Astrocyte (in vitro differentiated cells and primary cell): ENCODE measurements around the gene S100A16. TPM values are rescaled to one million over a fixed set of nuclear protein-coding genes. Genes with fewer than 3 reads are reported as not detected.

Experiments
- DNase-seq: peaks from one replicate; pipeline ENCODE4 v3.0.0-alpha.2; 2010; ENCODE audit warnings: low read depth
- FAIRE-seq: peaks from 2 replicates; lab custom pipeline; 2011; peaks lifted over from hg19 to GRCh38; lab: Jason Lieb, UNC
- H2AFZ ChIP-seq: 2 replicates; pipeline ENCODE4 v1.6.0; 2012; ENCODE audit warnings: low read depth, low read length, inconsistent platforms
- H3K27ac ChIP-seq: 2 replicates; pipeline ENCODE4 v1.5.1; 2011; ENCODE audit warnings: low read depth, low read length, inconsistent platforms
- H3K27me3 ChIP-seq: 2 replicates; pipeline ENCODE4 v1.6.0; 2011; ENCODE audit warnings: low read length, inconsistent platforms; ENCODE audit not compliant: insufficient read depth
- H3K36me3 ChIP-seq: 2 replicates; pipeline ENCODE4 v1.5.1; 2011; ENCODE audit warnings: low read length, inconsistent platforms; ENCODE audit not compliant: insufficient read depth
- H3K4me1 ChIP-seq: 2 replicates; pipeline ENCODE4 v1.5.1; 2011; ENCODE audit warnings: low read length, inconsistent platforms; ENCODE audit not compliant: insufficient read depth
- H3K4me2 ChIP-seq: 2 replicates; pipeline ENCODE4 v1.6.0; 2012; ENCODE audit warnings: low read length, inconsistent platforms
- H3K4me3 ChIP-seq: 2 replicates; pipeline ENCODE4 v1.5.1; 2011; ENCODE audit warnings: low read depth, mild to moderate bottlenecking, low read length, inconsistent platforms; ENCODE audit not compliant: insufficient read depth
- H3K79me2 ChIP-seq: 2 replicates; pipeline ENCODE4 v1.6.0; 2012; ENCODE audit warnings: mild to moderate bottlenecking, low read length, inconsistent platforms; ENCODE audit not compliant: insufficient read depth
- H3K9ac ChIP-seq: 2 replicates; pipeline ENCODE4 v1.6.0; 2012; ENCODE audit warnings: mild to moderate bottlenecking, low read length, inconsistent platforms
- H3K9me3 ChIP-seq: 2 replicates; pipeline ENCODE4 v1.5.1; 2012; ENCODE audit warnings: low read depth, mild to moderate bottlenecking, low read length, inconsistent platforms; ENCODE audit not compliant: insufficient read depth
- H4K20me1 ChIP-seq: 2 replicates; pipeline ENCODE4 v1.6.0; 2012; ENCODE audit warnings: low read length, inconsistent platforms; ENCODE audit not compliant: insufficient read depth
- H3K27ac Mint-ChIP-seq: one replicate; pipeline ENCODE4 v1.8.0; 2021; ENCODE audit warnings: mild to moderate bottlenecking, mixed read lengths; ENCODE audit not compliant: unreplicated experiment
- H3K27me3 Mint-ChIP-seq: one replicate; pipeline ENCODE4 v1.8.0; 2021; ENCODE audit warnings: low read depth, mixed read lengths; ENCODE audit not compliant: unreplicated experiment
- H3K36me3 Mint-ChIP-seq: one replicate; pipeline ENCODE4 v1.8.0; 2021; ENCODE audit warnings: low read depth, mixed read lengths; ENCODE audit not compliant: unreplicated experiment
- H3K4me1 Mint-ChIP-seq: one replicate; pipeline ENCODE4 v1.8.0; 2021; ENCODE audit warnings: low read depth, mixed read lengths; ENCODE audit not compliant: unreplicated experiment
- H3K4me3 Mint-ChIP-seq: one replicate; pipeline ENCODE4 v1.8.0; 2021; ENCODE audit warnings: mild to moderate bottlenecking, moderate library complexity, mixed read lengths; ENCODE audit not compliant: unreplicated experiment
- H3K9me3 Mint-ChIP-seq: one replicate; pipeline ENCODE4 v1.8.0; 2021; ENCODE audit warnings: mild to moderate bottlenecking, mixed read lengths; ENCODE audit not compliant: unreplicated experiment
- CTCF ChIP-seq: IDR thresholded peaks from 2 replicates; pipeline ENCODE4 v1.5.1; 2011; ENCODE audit warnings: low read depth, mild to moderate bottlenecking, inconsistent platforms, low read length, moderate library complexity; ENCODE audit not compliant: insufficient read depth
- EZH2 ChIP-seq: IDR thresholded peaks from 2 replicates; pipeline ENCODE4 v1.6.1; 2012; ENCODE audit warnings: mild to moderate bottlenecking, low read length, inconsistent platforms; ENCODE audit not compliant: insufficient read depth
- total RNA-seq: library from RNA; stranded (reverse); gene quantifications from 2 replicates; pipeline ENCODE4 v1.2.1, GENCODE V29; 2021

S100A16 gene
- total RNA-seq, 1 donor from 2014 or later: 54.4 TPM

GRCh38 chr1:153624965-153625611 lies 12.2 kb upstream of the S100A16 start:
- Mint-ChIP-seq H3K27me3 (no peaks in the 10 kb centered on the region), H3K9me3 (peaks cover 1% of the 10 kb centered on the region), H3K36me3 (peaks cover 15% of the 10 kb centered on the region), H3K27ac (no peak overlapping the region), H3K4me1 (peaks cover 37% of the 10 kb centered on the region), H3K4me3 (peak overlapping the region; percentile 97)
- H3K27ac ChIP-seq: no peak overlapping the region
- peak overlapping the region; percentile 13 for H3K9ac ChIP-seq
- H3K4me1 ChIP-seq: peaks cover 27% of the 10 kb centered on the region
- H3K4me3 ChIP-seq: no peak overlapping the region
- peaks cover 35% of the 10 kb centered on the region for H3K79me2 ChIP-seq
- FAIRE-seq (no peak), DNase-seq (no peak)
- peak overlapping the region; percentile 91 for H3K4me2 ChIP-seq
- TF ChIP-seq CTCF: no peak
- TF ChIP-seq EZH2: no peak
- H3K27me3 ChIP-seq: no peaks in the 10 kb centered on the region
- no peaks in the 10 kb centered on the region for H3K9me3 ChIP-seq
- no peak overlapping the region for H2AFZ ChIP-seq
- H4K20me1 ChIP-seq: peaks cover 13% of the 10 kb centered on the region
- H3K36me3 ChIP-seq: peaks cover 35% of the 10 kb centered on the region

GRCh38 chr1:153623101-153623500 lies 10.2 kb upstream of the S100A16 start:
- Histone ChIP-seq H3K27me3 (no peaks in the 10 kb centered on the region), H3K79me2 (peaks cover 35% of the 10 kb centered on the region), H3K9ac (no peak overlapping the region), H3K9me3 (no peaks in the 10 kb centered on the region), H3K4me1 (peaks cover 27% of the 10 kb centered on the region), H2AFZ (no peak overlapping the region), H4K20me1 (peaks cover 13% of the 10 kb centered on the region), H3K27ac (no peak overlapping the region), H3K4me2 (no peak overlapping the region), H3K36me3 (peaks cover 41% of the 10 kb centered on the region), H3K4me3 (no peak overlapping the region)
- Mint-ChIP-seq H3K27me3 (no peaks in the 10 kb centered on the region), H3K4me1 (peaks cover 30% of the 10 kb centered on the region), H3K36me3 (peaks cover 23% of the 10 kb centered on the region), H3K9me3 (peaks cover 4% of the 10 kb centered on the region), H3K4me3 (peak overlapping the region; percentile 50), H3K27ac (no peak overlapping the region)
- TF ChIP-seq EZH2: no peak
- TF ChIP-seq CTCF: no peak
- DNase-seq (no peak), FAIRE-seq (no peak)

GRCh38 chr1:153619171-153619570 lies 6.2 kb upstream of the S100A16 start:
- H3K9ac ChIP-seq: no peak overlapping the region

More at GRCh38 chr1:153619171-153619570, 6.2 kb upstream of the S100A16 start:
- peaks cover 8% of the 10 kb centered on the region for H3K79me2 ChIP-seq
- peaks cover 21% of the 10 kb centered on the region for H3K36me3 Mint-ChIP-seq
- DNase-seq: no peak
- no peak for FAIRE-seq
- H3K36me3 ChIP-seq: peaks cover 31% of the 10 kb centered on the region
- no peak overlapping the region for H3K4me2 ChIP-seq
- H3K9me3 ChIP-seq: no peaks in the 10 kb centered on the region
- H3K27me3 Mint-ChIP-seq: no peaks in the 10 kb centered on the region
- no peak overlapping the region for H3K4me3 Mint-ChIP-seq
- H2AFZ ChIP-seq: no peak overlapping the region
- H3K4me1 ChIP-seq: no peaks in the 10 kb centered on the region
- H3K4me3 ChIP-seq: no peak overlapping the region
- TF ChIP-seq CTCF: no peak
- TF ChIP-seq EZH2: no peak
- H3K4me1 Mint-ChIP-seq: peaks cover 5% of the 10 kb centered on the region
- H3K27ac Mint-ChIP-seq: no peak overlapping the region
- H3K9me3 Mint-ChIP-seq: peaks cover 4% of the 10 kb centered on the region
- no peaks in the 10 kb centered on the region for H3K27me3 ChIP-seq
- H3K27ac ChIP-seq: no peak overlapping the region
- peaks cover 5% of the 10 kb centered on the region for H4K20me1 ChIP-seq
